ENCODE results near the gene EID2B. TPM values are rescaled to one million over a fixed set of nuclear protein-coding genes. Genes with fewer than 3 reads are reported as not detected.

The EID2B gene
- total RNA-seq, 4 donors from 2014 or later, result 0.56 to 1.5 (median 1.0) TPM

Other genes with a start within 250 kb of the EID2B start
- not detected for gene IFNL1, start 236.4 kb downstream of the EID2B start, total RNA-seq
- gene LRFN1, start 212.0 kb downstream of the EID2B start, total RNA-seq, result 1 to 10 TPM in 2 of 4 donors, under 1 TPM in 2; 0.46 to 3.5 (median 1.5) TPM
- gene GMFG, start 196.8 kb downstream of the EID2B start, total RNA-seq, result 10 to 100 TPM in 2 of 4 donors, 1 to 10 TPM in 1, under 1 TPM in 1; 0.72 to 12.6 (median 8.8) TPM
- 100 to 1,000 TPM; 102 to 132 (median 118) TPM for gene SAMD4B, start 190.4 kb downstream of the EID2B start, total RNA-seq
- gene PAF1, start 141.7 kb downstream of the EID2B start, total RNA-seq, result 10 to 100 TPM; 22.4 to 48.0 (median 36.3) TPM
- 10 to 100 TPM; 30.3 to 35.8 (median 33.3) TPM for gene MED29, start 141.5 kb downstream of the EID2B start, total RNA-seq
- gene ZFP36, start 126.0 kb downstream of the EID2B start, total RNA-seq, result 100 to 1,000 TPM; 170 to 536 (median 280) TPM
- gene PLEKHG2, start 120.2 kb downstream of the EID2B start, total RNA-seq, result 1 to 10 TPM; 3.0 to 6.4 (median 4.3) TPM
- 1,000 to 10,000 TPM; 1,726 to 3,026 (median 2,088) TPM for gene RPS16, start 96.9 kb downstream of the EID2B start, total RNA-seq
- 100 to 1,000 TPM in 1 of 4 donors, 10 to 100 TPM in 3; 70.0 to 102 (median 77.3) TPM for gene SUPT5H, start 87.3 kb downstream of the EID2B start, total RNA-seq
- gene TIMM50, start 52.0 kb downstream of the EID2B start, total RNA-seq, result 10 to 100 TPM; 35.0 to 41.9 (median 37.1) TPM
- gene DLL3, start 33.9 kb downstream of the EID2B start, total RNA-seq, result under 1 TPM in 1 of 4 donors, not detected in 3; 0.10 TPM
- gene SELENOV, start 17.7 kb downstream of the EID2B start, total RNA-seq, result not detected
- 10 to 100 TPM; 12.4 to 19.0 (median 14.3) TPM for gene EID2, start 7.3 kb upstream of the EID2B start, total RNA-seq
- not detected for gene LGALS13, start 69.7 kb upstream of the EID2B start, total RNA-seq
- not detected for gene LGALS16, start 123.1 kb upstream of the EID2B start, total RNA-seq
- not detected for gene LGALS14, start 171.6 kb upstream of the EID2B start, total RNA-seq
- gene CLC, start 205.2 kb upstream of the EID2B start, total RNA-seq, result not detected
- not detected for gene LEUTX, start 246.0 kb upstream of the EID2B start, total RNA-seq